ENCODE measurements around the gene INKA1. TPM values are rescaled to one million over a fixed set of nuclear protein-coding genes. Genes with fewer than 3 reads are reported as not detected.

INKA1 gene
- total and polyA plus RNA-seq, 9 of the 15 experiments (the other 6 are each of a cell fraction or from before 2014, with no cell fraction given): 0.55 to 13.9 (median 6.7) TPM

DNA sequence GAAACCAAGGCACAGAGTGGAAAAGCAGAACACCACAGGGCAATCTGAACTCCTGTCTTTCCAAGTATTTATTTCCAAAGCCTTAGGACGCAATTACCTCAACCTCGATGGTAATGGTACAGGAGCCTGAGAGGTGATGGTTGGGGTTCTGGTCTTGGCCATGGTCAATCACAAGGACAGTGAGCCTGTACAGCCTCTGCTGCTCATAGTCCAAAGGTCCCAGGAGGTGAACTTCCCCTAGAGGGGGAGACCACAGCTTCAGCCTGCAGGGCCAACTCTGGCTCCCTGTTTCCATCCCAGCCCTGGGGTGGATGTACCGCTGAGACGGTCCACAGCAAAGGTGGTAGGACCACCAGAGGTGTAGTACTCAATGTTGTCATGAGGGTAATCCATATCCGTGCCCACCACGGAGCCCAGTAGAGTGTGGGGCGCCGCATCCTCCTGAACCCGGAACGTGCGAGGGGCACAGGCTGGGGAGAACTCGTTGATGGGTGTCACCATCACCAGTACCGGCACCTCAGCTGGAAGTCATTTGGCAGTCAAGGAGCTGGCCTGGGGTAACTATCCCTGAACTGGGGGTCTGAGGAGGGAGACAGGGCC lies 9.5 kb upstream of the INKA1 start:
- Histone ChIP-seq H3K4me1 (replicated peaks in 1 of 2; ENCODE audit: control insufficient read depth in 2 of 2, insufficient read depth in 2 of 2, low read length in 2 of 2) (peaks cover 4 to 10% of the 10 kb centered on the region in 2 experiments; a peak in 3 of 5 replicates), H3K4me2 (ENCODE audit: insufficient read depth, low read length) (no peak overlapping the region), H2AFZ (ENCODE audit: low read depth, low read length) (no peak overlapping the region), H3K27me3 (ENCODE audit: control insufficient read depth in 2 of 2, insufficient read depth in 2 of 2, low read length in 2 of 2) (no peaks in the 10 kb centered on the region), H4K20me1 (replicated peaks; ENCODE audit: control insufficient read depth, insufficient read depth, low read length) (no peaks in the 10 kb centered on the region), H3K27ac (ENCODE audit: extremely low read depth, low read depth, low read length) (no peak overlapping the region), H3K36me3 (ENCODE audit: control insufficient read depth, insufficient read depth, low read length) (no peaks in the 10 kb centered on the region), H3K9me3 (replicated peaks; ENCODE audit: control insufficient read depth, insufficient read depth, low read depth, low read length) (no peaks in the 10 kb centered on the region), H3K4me3 (no peak overlapping the region), H3K9me1 (ENCODE audit: control insufficient read depth, insufficient read depth, low read length) (no peaks in the 10 kb centered on the region), H3K9ac (ENCODE audit: insufficient read depth in 1 of 2, low read depth in 2 of 2, low read length in 2 of 2) (no peak overlapping the region; a peak in 2 of 4 replicates), H3K79me2 (ENCODE audit: control insufficient read depth, insufficient read depth, low read length) (no peaks in the 10 kb centered on the region)
- DNase-seq (ENCODE audit: extremely low read depth in 1 of 4, low spot score in 3 of 4) (no peak), FAIRE-seq (no peak), ATAC-seq (no peak)
- in situ Hi-C loops (cut with MboI): no loop called here
- TF ChIP-seq BRD9 (IDR thresholded peaks at IDR 0.05; ENCODE audit: low read depth, partially characterized antibody) (no peak), ZNF444 (CRISPR knock-in tag; IDR thresholded peaks at IDR 0.05) (no peak), ZNF140 (CRISPR knock-in tag; IDR thresholded peaks at IDR 0.05) (no peak), ZNF143 (CRISPR knock-in tag; IDR thresholded peaks at IDR 0.05) (no peak), OTX1 (CRISPR knock-in tag; IDR thresholded peaks at IDR 0.05) (no peak), GTF2E2 (tag; IDR thresholded peaks at IDR 0.05) (no peak), PTRF (tag; IDR thresholded peaks at IDR 0.05) (no peak), ZNF165 (CRISPR knock-in tag; IDR thresholded peaks at IDR 0.05; ENCODE audit: borderline replicate concordance) (no peak), HDGF (IDR thresholded peaks at IDR 0.05) (no peak), SIRT6 (IDR thresholded peaks at IDR 0.05; ENCODE audit: low read depth, low read length) (no peak), SMAD2 (IDR thresholded peaks at IDR 0.05; ENCODE audit: low read depth, low read length) (no peak), CBX5 (IDR thresholded peaks at IDR 0.05; ENCODE audit: borderline replicate concordance, low read depth) (no peak), YBX1 (IDR thresholded peaks at IDR 0.05) (no peak), DDX20 (tag; IDR thresholded peaks at IDR 0.05; ENCODE audit: low read depth) (no peak), RUNX1 (IDR thresholded peaks at IDR 0.05; ENCODE audit: low read depth) (no peak)
- TF ChIP-seq, protein P1, sequence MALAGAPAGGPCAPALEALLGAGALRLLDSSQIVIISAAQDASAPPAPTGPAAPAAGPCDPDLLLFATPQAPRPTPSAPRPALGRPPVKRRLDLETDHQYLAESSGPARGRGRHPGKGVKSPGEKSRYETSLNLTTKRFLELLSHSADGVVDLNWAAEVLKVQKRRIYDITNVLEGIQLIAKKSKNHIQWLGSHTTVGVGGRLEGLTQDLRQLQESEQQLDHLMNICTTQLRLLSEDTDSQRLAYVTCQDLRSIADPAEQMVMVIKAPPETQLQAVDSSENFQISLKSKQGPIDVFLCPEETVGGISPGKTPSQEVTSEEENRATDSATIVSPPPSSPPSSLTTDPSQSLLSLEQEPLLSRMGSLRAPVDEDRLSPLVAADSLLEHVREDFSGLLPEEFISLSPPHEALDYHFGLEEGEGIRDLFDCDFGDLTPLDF (CRISPR knock-in tag; IDR thresholded peaks at IDR 0.05): no peak
- intact Hi-C loops (cut with micrococcal nuclease): no loop called here
- 59% methylated on average over 10 of the region's 13 CpGs for WGBS (ENCODE audit: insufficient coverage, low coverage, missing lambda C conversion rate)
- BruUV-seq (replicated peaks): no TSS peak
- CTCF ChIA-PET (ENCODE audit: low intra/inter-chr PET ratio): no interaction called here
- POLR2A ChIA-PET: interaction anchor here (0.6 kb wide), 1 partner anchor 1447 kb away, joined by 3 read pairs; no protein-coding TSS in a partner anchor

Measured in K562 (cell line).